ENCODE results near the gene RDH13.

The RDH13 gene

GRCh38 chr19:55079400-55080038 is 16.6 kb upstream of the RDH13 start:
- H3K27ac ChIP-seq = peak overlapping the region; percentile 95
- no peak for TF ChIP-seq ZFX (IDR thresholded peaks at IDR 0.05; ENCODE audit: borderline replicate concordance)

- TF ChIP-seq CTCF (IDR thresholded peaks at IDR 0.05) (no peak), ZFX (IDR thresholded peaks at IDR 0.05; ENCODE audit: borderline replicate concordance) (no peak)
- H3K27ac ChIP-seq = peak overlapping the region; percentile 95
Observed at GRCh38 chr19:55078996-55079395, 16.0 kb upstream of the RDH13 start.

GRCh38 chr19:55077106-55077505 is 14.2 kb upstream of the RDH13 start:
- H3K27ac ChIP-seq = peak overlapping the region; percentile 51; the same call in 1 of the 2 replicates

GRCh38 chr19:55076321-55076720 is 13.4 kb upstream of the RDH13 start:
- H3K27ac ChIP-seq = peak overlapping the region; percentile 51
- no peak for TF ChIP-seq ZFX (IDR thresholded peaks at IDR 0.05; ENCODE audit: borderline replicate concordance)
- no peak for TF ChIP-seq CTCF (IDR thresholded peaks at IDR 0.05)

More at GRCh38 chr19:55077106-55077505, 14.2 kb upstream of the RDH13 start:
- TF ChIP-seq ZFX (IDR thresholded peaks at IDR 0.05; ENCODE audit: borderline replicate concordance) (no peak), CTCF (IDR thresholded peaks at IDR 0.05) (no peak)

GRCh38 chr19:55075371-55075998 is 12.5 kb upstream of the RDH13 start, which contains the start of gene EPS8L1:
Gene EPS8L1 (plus strand): TSS chr19:55075869. CDS start chr19:55076445, 576 bp downstream.
- H3K27ac ChIP-seq = peak within 1 kb of the TSS; percentile 51
- TF ChIP-seq CTCF (IDR thresholded peaks at IDR 0.05) = no peak
- TF ChIP-seq ZFX (IDR thresholded peaks at IDR 0.05; ENCODE audit: borderline replicate concordance) = no peak

- no peak for TF ChIP-seq CTCF (IDR thresholded peaks at IDR 0.05)
- TF ChIP-seq ZFX (IDR thresholded peaks at IDR 0.05; ENCODE audit: borderline replicate concordance) = no peak
- no peak overlapping the region for H3K27ac ChIP-seq
Observed at GRCh38 chr19:55071913-55072312, 9.0 kb upstream of the RDH13 start.

GRCh38 chr19:55071129-55071502 is 8.2 kb upstream of the RDH13 start:
- no peak for TF ChIP-seq ZFX (IDR thresholded peaks at IDR 0.05; ENCODE audit: borderline replicate concordance)
- TF ChIP-seq CTCF (IDR thresholded peaks at IDR 0.05) = no peak
- H3K27ac ChIP-seq = no peak overlapping the region
